Measurements from ENCODE around the gene UNC13B. TPM values are rescaled to one million over a fixed set of nuclear protein-coding genes. Genes with fewer than 3 reads are reported as not detected.

The UNC13B gene
- total RNA-seq, 1 donor from 2014 or later, result 0.84 TPM

DNA sequence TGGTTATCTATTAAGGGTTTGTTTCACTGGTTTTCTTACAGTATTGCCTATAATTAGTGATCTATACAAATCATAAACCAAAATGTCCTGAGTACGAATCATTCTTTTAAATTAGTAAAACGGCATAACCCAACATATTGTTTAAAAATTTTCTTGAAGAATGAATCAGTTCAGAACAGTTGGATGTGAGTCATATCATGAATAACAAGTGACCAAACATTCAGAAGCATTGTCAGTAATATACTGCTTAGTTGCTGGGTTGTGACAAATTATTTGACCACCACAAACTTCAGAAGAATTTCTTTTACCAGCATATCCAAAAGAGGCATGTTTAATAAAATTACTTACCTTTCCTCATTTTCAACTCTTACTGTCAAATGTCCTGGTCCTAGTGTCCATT lies 111.2 kb downstream of the UNC13B start:
- intact Hi-C loops (cut with micrococcal nuclease), result no loop called here

DNA sequence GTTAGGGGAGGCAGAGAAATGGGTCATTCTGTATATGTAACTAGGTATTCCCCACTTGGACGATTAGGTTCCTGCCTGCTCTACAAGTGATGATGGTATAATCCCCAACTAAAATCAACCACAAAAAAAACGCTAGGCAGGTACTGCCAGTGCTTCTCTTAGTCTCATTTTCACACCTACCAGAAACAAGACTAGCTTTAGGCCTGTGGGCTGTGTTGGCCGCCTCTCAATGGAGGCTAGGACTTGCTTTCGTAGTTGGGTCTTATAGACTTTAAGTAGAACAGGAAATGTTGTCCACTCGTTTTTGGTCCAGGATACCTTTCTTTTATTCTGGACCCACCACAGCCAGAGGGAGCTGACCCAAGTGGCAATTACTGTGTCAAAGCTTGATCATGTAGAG lies 111.8 kb downstream of the UNC13B start:
- intact Hi-C loops (cut with micrococcal nuclease), result no loop called here

DNA sequence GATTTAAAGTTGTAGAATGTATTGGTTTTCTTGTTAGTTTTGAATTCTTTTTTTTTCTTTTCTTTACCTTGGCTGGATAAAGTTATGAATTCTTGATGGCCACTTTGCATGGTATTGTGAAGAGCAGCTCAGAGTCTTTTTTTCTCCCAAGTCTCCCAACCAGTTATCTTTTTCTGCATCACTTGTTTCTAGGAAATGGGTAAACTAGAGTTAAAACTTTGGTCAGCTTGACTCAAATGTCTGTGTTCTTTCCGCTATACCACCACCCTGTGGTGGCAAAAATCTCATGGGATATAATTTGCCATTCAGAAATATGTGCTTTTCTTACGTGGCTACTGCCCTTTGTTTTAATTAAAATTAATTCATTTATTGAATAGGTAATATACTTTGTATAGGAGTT lies 113.2 kb downstream of the UNC13B start:
- intact Hi-C loops (cut with micrococcal nuclease), result no loop called here

DNA sequence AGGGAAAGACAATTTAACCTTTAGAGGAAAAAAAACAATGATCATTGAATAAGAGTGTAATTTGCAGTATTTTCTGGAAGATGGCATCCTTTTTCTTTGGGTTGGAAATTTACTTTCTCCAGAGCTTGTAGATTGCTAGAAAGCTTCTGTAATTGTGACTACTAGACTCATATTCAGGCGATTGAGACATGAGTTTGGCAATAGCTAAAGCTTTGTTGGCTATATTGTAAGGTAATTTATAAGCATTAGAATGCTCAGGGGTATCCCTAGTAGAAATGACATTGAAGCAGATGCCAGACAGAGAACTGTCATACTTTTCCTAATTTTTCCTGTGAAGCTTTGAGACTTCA lies 115.3 kb downstream of the UNC13B start:
- intact Hi-C loops (cut with micrococcal nuclease), result no loop called here

DNA sequence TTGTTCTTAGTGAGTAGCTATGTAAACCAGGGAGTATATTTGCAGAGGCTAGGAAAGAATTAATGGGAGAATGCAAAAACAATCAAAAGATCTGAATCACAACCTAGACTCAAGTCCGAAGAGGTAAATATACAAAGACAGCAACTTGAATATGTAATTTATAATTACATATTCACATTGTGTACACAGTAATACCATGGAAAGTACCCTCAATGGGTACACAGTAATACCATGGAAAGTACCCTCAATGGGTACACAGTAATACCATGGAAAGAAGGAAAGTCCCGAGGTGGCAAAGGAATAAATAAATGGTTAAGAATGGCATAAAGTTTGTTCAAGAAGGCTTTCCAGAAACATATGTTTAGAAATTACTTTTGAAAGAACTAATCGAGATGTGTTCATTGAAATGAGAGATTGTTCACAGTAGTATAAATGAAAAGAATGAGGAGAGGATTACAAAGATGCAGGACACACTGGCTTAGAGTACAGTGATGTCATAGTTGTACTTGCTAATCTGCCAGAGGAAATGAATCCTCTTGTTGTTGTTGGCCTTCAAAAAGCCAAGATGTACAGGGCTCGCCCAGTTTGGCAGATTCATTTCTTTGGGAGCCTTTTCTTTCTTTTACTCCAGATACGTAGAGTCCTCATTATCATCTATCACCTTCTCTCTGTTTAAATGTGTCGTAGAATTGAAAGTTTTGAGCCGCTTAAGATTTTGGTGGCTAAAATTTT lies 116.0 kb downstream of the UNC13B start:
- intact Hi-C loops (cut with micrococcal nuclease), result no loop called here

DNA sequence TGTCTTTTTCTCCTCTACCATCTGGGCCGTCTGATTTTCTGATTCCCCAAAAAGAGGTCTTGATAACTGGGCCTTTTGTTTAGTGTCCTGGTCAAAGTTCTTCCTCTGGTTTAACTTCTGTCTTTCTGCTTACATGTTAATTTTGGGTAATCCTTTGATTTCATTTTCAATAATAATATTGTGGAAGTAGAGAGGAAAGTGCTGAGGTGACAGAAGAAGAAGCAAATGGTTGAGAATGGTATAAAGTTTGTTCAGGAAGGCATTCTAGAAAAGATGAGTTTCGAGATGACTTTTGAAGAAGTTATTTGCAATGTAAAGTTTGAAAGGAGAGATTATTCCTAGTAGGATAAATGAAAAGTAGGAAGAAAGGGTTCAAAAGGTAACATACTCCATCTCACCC lies 118.1 kb downstream of the UNC13B start:
- intact Hi-C loops (cut with micrococcal nuclease), result no loop called here

DNA sequence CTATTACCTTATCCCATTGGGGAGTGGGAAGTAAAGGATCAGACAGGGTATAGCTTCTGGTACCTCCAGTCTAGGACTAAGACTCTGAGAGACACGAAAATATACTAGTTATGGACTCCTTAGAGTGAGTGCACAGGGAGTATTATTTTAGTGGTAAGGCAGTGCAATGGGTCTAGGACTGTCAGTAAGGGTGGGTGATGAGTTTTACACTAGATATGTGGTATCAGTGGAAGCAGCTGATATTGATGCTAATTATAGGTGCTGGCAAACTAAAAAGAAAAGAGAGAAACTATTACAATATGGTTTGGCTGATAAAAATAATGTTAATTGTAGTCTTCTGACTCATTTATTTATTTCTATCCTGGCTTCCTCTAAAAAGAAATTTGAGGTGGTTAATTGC lies 118.6 kb downstream of the UNC13B start:
- intact Hi-C loops (cut with micrococcal nuclease), result no loop called here

DNA sequence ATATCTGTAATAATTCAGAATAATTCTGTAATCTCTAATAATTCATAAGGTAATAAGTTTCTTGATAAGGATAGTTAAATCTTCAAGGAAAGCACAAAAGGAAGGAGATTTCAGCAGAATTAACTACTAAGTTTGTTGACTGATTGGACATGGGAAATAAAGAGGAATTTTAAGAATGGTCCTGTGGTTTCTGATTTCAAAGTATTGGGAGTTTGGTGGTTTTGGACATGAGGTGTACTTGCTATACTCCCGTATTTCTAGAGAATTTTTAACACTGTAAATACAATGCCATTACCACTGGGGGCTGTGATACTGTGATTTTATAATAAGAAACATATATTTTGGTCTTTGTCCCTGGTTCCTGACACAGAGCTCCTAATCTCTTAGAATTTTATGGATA lies 123.9 kb downstream of the UNC13B start:
- intact Hi-C loops (cut with micrococcal nuclease), result no loop called here

DNA sequence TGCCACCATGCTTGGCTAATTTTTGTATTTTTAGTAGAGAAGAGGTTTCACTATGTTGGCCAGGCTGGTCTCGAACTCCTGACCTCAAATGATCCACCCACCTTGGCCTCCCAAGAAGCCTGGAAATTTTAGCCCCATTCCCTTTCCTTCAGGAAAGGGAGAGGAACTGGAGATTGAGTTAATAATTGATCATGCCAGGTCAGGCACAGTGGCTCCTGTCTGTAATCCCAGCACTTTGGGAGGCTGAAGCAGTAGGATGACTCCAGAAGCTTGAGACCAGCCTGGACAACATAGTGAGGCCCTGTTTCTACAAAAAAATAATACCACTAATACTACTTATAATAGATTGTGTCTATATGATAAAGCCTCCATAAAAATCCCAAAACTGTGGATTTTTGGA lies 124.6 kb downstream of the UNC13B start:
- intact Hi-C loops (cut with micrococcal nuclease), result no loop called here

DNA sequence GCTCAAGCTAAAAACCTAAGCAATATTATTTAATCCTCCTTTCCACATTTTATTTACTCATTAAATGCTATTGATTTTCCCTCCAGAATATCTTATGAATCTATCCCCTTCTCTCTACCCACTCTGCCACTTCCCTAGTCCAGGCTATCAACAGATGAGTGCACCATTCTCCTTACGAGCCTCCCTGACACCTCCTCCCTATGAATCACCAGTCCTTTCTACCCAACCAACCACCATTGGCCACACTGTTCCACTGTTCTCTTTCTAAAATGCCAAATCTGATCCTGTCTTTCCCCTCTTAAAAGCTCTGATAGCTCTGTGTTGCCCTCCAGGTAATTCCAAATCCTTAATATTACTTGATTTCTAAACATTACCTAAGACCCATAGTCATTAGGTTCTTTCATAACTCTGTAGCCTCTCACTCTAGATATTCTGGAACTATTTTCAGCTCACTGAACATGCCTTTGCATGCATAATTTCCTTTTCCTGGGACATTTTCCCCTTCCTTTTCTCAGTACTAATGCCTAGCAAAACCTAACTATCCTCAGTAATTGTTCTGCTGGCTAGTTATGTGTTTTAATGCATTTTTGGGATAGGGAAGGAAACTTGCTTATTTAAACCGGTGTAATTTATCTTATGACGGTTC lies 126.3 kb downstream of the UNC13B start:
- intact Hi-C loops (cut with micrococcal nuclease), result no loop called here

DNA sequence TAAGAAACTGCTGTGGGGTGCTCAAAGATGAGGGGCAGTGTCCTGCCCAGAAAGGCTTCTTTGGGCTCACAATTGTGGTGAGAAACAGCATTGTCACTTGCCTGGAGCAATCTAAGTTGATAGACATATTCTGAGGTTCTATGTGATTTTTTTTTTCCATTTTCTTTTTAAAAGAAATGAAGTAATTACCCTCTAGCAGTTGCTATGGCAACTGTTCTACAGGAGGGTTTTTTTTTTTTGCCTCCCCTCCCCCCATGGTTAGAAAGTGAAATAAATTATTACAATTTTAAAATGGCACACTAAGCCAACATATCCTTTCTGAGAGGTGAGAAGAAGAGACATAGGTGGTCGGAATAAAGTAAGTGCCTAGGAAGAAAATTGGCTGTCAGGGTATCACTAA lies 127.0 kb downstream of the UNC13B start:
- intact Hi-C loops (cut with micrococcal nuclease), result no loop called here

DNA sequence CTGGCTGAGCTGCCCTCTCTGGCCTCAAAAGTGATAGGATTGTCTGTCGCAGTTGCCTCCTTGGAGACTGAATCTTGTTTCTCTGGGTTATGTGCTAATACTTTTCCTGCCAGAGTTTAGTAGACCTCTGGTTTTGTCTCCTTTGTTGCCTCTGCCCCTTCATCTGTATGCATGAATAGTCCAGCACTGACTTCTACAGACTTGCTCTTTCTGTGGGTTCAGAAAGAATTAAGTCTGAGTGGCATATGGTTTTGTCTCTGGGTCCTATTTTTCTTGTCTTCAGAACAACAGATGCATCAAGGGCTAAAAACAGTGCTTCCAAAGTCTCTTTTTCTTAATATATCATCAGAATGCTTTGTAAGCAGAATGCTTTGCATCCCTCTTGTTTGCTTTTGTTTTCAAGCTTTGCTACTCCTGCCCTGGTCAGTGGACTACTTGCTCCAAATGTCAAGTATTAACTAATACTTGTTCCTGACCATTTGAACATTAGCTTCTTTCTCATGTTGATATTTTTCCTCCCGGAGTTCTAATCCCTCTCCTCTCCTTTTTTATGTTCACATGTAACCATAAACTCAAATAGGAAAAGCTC lies 131.7 kb downstream of the UNC13B start:
- intact Hi-C loops (cut with micrococcal nuclease), result no loop called here

DNA sequence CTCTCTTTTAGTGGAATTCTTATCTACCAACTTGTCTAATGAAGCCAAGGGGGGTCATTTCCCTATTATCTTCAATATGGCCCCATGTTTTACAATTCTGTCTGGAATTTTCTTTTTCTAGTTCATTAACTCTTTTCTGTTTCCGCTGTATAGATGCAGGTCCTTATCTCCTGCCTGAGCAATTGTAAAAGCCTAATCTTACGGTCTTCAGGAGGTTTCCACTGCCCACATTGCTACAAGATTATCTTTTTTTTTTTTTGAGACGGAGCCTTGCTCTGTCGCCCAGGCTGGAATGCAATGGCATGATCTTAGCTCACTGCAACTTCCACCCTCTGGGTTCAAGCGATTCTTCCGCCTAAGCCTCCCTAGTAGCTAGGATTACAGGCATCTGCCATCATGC lies 132.3 kb downstream of the UNC13B start:
- intact Hi-C loops (cut with micrococcal nuclease), result no loop called here

DNA sequence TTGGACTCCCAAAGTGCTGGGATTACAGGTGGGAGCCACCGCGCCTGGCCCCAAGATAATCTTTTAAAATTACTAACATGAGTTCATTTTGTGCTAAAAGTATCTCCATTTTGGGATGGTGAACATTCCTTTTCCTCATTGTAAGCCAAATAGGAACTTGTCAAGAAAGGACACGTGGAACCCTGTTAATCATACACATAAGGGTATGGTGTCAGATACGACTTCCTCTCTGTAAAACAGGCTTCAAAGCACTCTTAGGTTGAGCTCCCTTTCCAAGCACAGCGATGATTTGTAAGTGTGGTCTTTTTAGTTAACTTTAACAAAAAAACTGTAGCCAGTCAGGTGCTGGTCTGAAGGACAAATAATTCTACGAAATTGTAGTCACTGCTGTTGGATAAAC lies 132.7 kb downstream of the UNC13B start:
- intact Hi-C loops (cut with micrococcal nuclease), result no loop called here

DNA sequence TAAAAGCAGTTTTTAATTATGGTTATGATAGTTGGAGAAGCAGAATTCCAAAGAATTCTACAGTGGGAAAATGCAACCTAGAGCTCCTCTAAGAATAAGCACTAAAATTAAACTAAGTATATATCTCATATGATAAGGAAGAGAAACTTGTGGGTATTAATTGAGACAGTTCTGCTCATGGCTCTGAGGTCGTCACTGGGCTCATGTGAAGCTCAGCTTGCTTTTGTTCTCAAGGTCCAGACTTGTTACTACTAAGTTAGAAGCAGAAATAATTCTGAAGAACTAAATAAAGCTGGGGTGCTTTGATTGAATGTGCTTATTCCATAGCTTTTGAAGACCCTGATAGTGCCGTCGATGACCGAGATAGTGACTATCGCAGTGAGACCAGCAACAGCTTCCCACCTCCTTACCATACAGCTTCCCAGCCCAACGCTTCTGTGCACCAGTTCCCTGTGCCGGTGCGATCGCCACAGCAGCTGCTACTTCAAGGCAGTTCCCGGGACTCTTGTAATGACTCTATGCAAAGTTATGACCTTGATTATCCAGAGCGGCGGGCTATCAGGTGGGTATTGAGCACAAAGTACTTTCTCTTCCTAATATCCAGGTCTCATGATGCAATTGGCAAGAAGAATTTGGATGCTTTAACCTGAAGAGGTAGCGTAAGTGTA lies 133.7 kb downstream of the UNC13B start:
- intact Hi-C loops (cut with micrococcal nuclease), result no loop called here

DNA sequence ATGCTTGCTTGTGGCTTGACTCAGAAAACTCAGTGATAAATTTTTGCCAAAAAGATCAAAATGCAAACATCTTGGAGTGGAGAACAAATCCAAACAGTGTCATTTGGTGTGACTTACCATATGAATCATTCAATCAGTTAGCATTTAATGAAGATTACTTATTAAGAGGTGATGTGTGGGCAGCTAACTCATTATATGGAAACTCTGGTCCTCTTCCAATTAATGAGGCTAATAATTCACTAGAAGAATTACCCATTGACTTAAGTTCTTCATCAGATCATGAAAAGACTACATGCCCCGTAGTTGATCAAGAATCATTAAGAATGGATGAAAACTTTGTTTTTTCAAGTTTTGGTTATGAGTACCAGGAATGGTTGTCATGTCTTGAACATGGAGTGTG lies 141.8 kb downstream of the UNC13B start:
- intact Hi-C loops (cut with micrococcal nuclease), result no loop called here

DNA sequence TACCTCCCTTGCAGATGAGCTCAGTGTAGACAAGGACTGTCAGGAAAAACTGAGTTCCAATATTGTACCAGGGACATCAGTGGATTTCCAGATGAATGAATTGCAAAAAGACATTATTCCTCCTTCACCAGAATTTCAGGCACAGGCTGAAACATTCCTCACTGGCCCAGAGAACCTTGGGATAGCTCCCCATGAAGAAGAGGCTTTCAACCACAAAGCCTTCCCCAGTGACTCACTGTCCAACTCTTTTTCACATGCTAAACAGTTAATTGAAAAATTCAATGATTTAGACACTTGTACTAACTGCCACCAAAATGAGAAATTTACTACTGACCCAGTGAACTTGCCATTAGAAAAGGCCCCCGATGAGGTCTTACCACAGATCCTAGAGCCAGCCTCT lies 144.5 kb downstream of the UNC13B start:
- intact Hi-C loops (cut with micrococcal nuclease), result no loop called here

DNA sequence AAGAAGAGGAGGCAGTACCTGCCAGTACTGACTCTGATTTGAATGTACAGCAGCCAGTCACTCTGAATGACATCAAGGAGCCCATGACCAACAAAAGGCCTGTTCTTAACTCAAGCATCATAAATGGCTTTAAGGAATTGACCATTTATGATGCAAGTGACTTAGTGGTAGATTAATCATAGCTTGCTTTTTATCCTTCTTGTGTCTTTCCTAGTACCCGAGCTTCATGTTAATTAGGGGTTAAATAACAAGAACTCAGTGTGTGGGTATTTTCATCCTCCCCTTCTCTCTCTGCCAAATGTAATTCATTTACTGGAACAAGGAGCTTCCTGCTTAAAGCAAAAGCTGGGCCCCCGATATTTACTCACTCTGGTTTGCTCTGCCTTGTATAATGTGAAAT lies 146.5 kb downstream of the UNC13B start:
- intact Hi-C loops (cut with micrococcal nuclease), result no loop called here

DNA sequence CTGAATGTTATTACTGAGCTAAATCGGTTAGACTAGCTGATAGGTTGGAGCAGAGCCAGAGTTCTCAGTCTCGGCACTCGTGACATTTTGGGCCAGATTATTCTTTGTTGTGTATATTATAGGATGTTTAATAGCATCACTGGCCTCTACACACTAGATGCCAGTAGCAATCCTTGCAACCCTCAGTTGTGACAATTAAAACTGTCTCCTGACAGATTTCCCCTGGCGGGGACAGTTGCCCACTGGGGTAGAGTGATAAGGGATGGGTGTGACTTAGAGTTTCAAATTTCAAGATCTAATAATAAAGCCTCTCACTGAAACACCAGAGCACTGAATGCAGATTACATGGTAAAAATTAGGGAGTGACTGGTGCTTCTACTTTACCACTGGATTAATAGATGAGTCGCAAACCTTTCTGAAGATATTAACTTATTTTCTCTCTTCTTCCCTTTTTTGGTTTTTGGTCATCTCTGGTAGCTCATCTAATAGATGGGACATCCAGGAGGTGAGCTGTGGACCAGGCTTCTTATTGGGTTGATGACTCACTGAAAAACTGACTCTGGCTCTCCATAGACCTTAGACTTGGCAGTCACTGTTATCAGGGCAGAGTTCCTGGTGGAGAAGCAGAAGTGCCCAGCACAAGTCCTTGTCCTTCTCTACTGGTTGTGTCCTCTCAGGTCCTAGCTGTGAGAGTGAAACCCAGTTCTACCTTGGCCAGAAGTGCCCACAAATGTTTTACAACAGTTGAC lies 150.3 kb downstream of the UNC13B start:
- intact Hi-C loops (cut with micrococcal nuclease), result no loop called here

DNA sequence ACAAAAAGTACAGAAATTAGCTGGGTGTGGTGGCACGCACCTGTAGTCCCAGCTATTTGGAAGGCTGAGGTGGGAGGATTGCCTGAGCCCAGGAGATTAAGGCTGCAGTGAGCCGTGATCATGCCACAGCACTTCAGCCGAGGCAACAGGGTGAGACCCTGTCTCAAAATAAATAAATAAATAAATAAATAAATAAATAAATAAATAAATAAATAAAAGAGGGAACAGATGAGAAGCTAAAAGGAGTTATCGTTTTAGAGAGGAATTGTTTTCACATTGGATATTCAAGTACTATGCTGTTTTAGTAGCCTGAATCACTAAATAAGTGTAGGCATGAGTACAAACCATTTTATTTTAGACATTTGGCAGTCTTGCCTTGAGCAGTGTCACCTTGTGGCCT lies 151.7 kb downstream of the UNC13B start:
- intact Hi-C loops (cut with micrococcal nuclease), result no loop called here

DNA sequence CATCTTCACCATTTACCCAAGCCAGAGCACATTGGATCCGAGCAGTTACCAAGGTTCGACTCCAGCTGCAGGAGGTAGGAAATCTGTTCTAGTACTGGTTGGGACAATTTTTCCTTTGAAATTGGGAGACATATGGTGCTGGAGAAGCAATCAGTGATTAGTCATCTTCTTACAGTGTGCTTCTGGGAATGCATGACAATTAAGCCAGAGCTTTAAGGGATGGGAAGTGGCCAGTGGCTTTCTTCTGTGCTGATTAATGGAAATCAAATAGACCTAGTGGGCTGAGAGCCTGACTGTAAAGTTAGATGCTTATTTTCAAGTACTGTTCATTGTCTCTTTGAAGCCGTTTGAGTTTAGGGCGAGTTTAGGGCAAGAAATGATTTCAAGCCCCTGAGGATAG lies 152.1 kb downstream of the UNC13B start:
- intact Hi-C loops (cut with micrococcal nuclease), result no loop called here

DNA sequence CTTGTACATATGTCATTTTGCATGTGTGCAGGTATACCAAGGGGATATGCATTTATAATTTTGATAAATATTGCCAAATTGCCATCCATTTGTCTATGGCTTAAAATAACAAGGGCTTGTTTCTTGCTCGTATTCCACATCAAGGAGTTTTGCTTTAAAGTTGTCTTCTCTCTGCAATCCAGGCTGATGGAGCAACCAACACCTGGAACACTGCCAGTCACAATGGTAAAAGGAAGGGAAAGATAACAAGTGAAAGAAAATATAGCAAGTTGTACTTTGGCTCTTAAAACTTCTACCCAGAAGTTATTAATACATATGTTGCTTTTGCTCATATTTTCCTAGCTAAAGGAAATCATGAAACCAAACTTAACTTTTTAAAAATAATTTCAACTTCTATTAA lies 156.9 kb downstream of the UNC13B start:
- intact Hi-C loops (cut with micrococcal nuclease), result no loop called here
